ENCODE measurements around the gene GPHN. TPM values are rescaled to one million over a fixed set of nuclear protein-coding genes. Genes with fewer than 3 reads are reported as not detected.

Gene GPHN
- total and polyA plus RNA-seq, 10 of the 15 experiments (the other 5 are each of a cell fraction or from before 2014, with no cell fraction given), result 22.3 to 48.8 (median 33.1) TPM

GRCh38 chr14:67077921-67078320 lies 570.0 kb downstream of the GPHN start (continued):
- TF ChIP-seq ATF3 (IDR thresholded peaks at IDR 0.05; ENCODE audit: borderline replicate concordance, extremely low read depth, low read depth, low read length) (no peak), IRF5 (IDR thresholded peaks at IDR 0.05; ENCODE audit: borderline replicate concordance) (no peak), USF2 (IDR thresholded peaks at IDR 0.05; ENCODE audit: borderline replicate concordance, low read depth, low read length) (no peak), BCLAF1 (IDR thresholded peaks at IDR 0.05) (no peak), SIN3A (IDR thresholded peaks at IDR 0.05; ENCODE audit: low read depth, low read length) (no peak), ELK1 (IDR thresholded peaks at IDR 0.05; ENCODE audit: low read depth, low read length) (no peak)
